ENCODE measurements around the gene ABCD3.

ABCD3 gene

GRCh38 chr1:94463765-94464330 lies 45.7 kb downstream of the ABCD3 start:
- no peak for DNase-seq

GRCh38 chr1:94468708-94469107 lies 50.5 kb downstream of the ABCD3 start:
- DNase-seq: no peak

DNA sequence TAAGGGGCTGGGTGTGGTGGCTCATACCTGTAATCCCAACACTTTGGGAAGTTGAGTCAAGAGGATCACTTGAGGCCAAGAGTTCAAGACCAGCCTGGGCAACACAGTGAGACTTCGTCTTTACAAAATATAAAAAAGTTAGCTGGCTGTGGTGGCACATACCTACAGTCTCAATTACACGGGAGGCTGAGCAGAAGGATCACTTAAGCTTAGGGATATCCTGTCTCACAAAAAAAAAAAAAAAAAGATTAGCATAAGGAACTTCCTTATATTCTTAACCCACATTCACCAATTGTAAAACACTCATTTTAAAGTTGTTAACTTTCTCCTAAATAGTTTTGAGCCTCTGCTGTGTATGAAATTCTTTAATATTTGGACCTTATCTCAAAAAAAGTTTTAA lies 53.1 kb downstream of the ABCD3 start:
- DNase-seq: no peak

GRCh38 chr1:94475232-94475631 lies 57.0 kb downstream of the ABCD3 start:
- no peak for DNase-seq

DNA sequence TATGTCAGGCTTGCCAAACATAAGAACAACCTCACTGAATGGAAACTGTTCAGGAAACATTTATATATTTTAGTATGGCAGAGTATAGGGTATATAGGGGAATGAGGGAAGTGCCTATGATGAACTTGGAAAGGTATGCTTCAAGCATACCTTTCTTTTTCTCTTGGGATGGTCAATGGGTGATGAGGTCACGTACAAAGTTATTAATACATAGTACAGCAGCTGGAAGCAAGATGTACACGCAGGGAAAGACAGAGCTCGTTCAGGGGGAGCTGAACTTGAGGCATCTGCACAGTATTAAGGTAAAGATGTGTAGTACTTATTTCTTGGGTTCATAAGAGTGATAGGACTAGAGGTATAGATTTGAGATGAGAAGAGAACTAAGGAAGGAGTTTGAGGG lies 61.5 kb downstream of the ABCD3 start:
- no peak for DNase-seq

GRCh38 chr1:94481473-94481933 lies 63.3 kb downstream of the ABCD3 start:
- peak; percentile 4 to 17 for DNase-seq

- DNase-seq: no peak
Measured at GRCh38 chr1:94486990-94487389, 68.8 kb downstream of the ABCD3 start.

GRCh38 chr1:94490556-94490955 lies 72.4 kb downstream of the ABCD3 start:
- DNase-seq: no peak

- DNase-seq: no peak
Measured at GRCh38 chr1:94496076-94496755, 78.0 kb downstream of the ABCD3 start.

DNA sequence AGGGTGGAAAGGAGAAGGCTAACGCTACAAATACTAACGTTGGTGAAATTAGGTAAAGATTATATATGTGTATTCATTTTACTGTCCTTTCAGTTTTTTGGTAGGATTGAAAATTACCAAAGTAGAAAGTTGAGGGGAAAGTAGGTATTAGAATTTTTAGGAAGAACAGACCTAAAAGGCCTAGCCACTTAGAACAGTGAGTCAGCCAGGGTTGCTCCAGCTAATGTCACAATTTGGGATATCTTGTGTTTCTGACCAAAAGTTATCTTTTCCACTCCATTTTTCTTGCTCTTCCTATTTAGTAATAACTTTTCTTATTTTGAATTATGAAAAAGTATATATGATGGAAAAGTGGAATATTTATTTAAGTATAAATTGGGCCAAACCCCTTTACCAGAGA lies 83.2 kb downstream of the ABCD3 start:
- DNase-seq: no peak

GRCh38 chr1:94501935-94502334 lies 83.7 kb downstream of the ABCD3 start:
- DNase-seq: no peak

- DNase-seq: no peak
Measured at GRCh38 chr1:94503153-94503552, 85.0 kb downstream of the ABCD3 start.

DNA sequence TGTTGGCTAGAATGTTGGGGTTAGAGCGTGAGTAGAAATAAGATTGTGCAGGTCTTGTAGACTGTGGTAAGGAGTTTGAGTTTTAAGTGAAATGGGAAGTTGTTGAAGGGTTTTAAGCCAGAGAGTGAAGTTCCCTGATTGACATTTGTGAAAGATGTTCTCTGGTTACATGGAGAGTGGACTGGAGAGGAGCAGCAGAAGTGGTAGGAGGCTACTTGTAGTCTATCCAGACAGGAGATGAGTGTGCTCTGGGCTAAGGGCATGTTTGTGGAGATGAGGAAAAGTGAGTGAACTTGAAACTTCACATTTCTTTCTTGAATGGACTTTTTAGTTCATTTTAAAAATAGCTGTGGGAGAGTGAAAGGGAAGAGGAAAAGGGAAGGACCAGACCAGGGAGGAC lies 86.4 kb downstream of the ABCD3 start:
- DNase-seq: no peak

DNA sequence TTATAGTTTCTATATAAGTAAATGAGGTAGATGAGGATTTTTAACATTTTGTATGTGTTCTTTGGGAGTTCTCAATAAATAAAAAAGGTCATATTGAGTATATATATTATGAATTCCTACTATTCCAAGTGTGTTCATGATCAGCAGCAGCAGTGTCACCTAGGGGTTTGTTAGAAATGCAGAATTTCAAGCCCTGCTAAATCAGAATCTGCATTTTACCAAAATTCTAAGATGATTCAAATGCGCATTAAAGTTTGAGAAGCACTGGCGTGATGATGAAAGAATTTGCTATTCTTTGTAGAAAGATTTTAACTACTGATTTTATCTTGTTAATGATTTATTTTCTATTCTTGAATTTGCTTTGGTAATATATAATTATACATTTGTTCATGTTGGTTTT lies 94.6 kb downstream of the ABCD3 start:
- no peak for DNase-seq

DNA sequence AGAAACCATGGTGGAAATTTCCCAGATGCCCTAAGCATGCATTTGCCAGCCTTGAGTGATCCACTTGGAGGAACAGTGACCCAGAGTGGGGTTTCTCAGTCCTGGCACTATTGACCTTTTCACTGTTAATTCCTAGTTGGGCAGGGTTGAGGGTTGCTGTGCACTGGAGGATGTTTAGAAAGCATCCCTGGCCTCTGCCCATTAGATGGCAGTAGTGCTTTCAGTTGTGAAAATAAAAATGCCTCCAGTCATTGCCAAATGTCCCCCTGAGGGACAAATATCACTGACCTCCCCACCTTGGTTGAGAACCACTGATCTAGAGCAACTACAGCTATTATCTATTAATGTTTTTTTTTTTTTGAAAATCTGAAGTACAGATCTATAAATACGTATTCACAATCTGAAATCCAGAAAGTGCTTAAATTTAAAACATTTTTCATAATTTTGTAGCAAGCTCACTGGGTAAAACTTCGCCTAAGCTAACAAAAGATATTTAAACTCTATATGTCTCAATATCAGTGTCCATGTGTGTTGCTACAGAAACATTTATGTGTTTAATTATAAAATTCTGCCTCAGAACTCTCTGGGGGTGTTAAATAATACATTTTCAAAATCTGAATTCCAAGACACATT lies 96.0 kb downstream of the ABCD3 start:
- no peak for DNase-seq

DNA sequence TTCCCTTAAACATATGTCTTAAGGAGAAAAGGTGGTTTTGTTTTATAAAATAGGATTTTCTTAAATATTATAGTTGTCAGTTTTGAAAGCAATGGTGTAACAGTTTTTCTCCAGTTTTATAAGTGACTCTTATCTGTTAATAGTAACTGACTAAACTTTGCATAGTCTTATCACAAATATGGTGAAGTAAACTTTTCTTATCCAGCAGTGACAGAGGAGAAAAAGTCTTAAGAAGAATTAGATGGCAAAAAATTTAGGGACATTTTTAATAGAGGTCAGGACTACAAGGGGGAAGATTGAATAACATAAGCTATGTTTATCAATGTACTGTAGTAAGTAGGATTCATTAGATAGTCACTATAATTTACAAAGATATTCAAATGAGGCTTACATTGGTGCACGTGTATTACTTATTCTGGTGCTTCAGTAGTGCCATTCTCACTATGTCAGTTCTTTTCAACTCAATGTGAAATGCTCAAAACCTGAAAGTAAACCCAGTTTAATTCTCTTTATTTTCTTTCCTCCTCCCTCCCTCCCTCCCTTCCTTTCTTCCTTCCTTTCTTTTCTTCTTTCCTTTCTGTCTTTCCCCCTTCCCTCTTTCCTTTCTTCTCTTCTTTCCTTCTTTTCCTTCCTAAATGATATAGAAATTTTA lies 97.2 kb downstream of the ABCD3 start:
- no peak for DNase-seq

DNA sequence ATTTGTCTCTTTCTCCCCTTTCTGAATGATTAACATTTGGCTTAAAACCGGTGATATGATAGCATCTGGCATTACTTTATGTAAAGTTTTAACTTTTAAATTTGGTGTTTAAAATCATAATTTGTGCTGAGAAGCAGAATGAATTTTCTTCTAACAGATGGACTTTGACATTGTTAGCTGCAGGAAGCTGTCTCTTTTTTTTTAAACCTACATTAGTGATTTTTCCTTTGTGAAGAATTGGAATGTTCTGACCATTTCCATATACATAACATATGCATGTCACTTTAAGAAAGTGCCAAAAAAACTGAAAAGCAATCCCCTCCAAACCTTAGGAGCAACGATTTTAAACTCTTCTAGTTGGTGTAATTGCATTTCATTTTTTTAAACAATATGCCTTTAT lies 101.2 kb downstream of the ABCD3 start:
- DNase-seq: no peak

- DNase-seq: no peak
Measured at GRCh38 chr1:94522304-94522703, 104.1 kb downstream of the ABCD3 start.

- no peak for DNase-seq
Measured at GRCh38 chr1:94524531-94524930, 106.3 kb downstream of the ABCD3 start.

DNA sequence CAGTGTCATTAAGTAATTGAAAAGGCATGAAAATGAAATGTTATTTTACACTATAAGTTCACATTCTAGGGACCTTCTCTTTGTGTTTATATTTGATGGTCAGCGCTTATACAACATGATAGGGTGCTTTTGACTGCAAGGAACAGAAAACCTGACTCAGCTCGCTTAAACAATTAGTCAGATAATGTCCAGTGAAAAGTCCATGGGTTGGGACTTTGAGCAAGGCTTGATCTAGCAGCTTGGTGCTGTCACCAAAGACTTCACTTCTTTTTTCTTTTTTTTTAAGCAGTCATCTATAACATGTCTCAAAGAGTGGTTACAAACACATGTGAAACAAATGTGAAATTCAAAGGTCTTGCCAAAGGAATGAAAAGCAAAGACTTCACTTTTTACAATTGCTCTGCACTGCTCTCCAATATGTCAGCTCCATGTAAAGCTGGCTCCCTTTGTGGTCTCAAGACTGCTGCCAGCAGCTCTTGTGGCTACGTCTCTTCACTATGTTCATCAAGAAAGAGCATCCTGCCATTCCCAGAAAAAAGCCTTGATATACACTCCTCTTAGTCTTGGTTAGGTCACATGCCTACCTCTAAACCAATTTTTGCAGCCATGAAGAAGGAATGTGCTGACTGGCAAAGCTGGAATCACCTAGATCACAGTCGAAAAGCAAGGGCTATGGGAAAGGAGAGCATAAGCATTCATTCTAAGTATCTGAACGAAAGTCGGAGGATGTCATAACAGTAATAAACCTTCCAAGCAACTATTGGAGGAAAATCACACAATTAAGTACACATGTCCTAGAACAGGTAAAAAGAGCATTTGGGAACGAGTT lies 108.2 kb downstream of the ABCD3 start:
- DNase-seq: no peak

GRCh38 chr1:94527447-94528031 lies 109.3 kb downstream of the ABCD3 start:
- DNase-seq: no peak

- DNase-seq: no peak
Measured at GRCh38 chr1:94528299-94528698, 110.1 kb downstream of the ABCD3 start.

- no peak for DNase-seq
Measured at GRCh38 chr1:94528826-94529225, 110.6 kb downstream of the ABCD3 start.

Measured in stimulated activated CD4-positive, alpha-beta T cell treated with anti-CD3 and anti-CD28 coated beads, Interleukin-4, amount 100 ng/mL, for 4 hours (primary cell).